SU-DHL-6 (cell line): ENCODE results near the gene AHRR.

ENCODE experiments used
- H2AFZ ChIP-seq: fragments of 200-600 bp; sonication (generic); 2 replicates; pipeline ENCODE4 v1.6.1; 2014; ENCODE audit warnings: low read depth, mild to moderate bottlenecking, moderate library complexity, mixed read lengths, antibody characterized with exemption, low read length; ENCODE audit not compliant: severe bottlenecking
- H3F3A ChIP-seq: fragments of 200-600 bp; shearing (Covaris generic); 2 replicates; pipeline ENCODE4 v1.6.0; 2016; ENCODE audit warnings: antibody characterized with exemption, mild to moderate bottlenecking; ENCODE audit not compliant: insufficient read depth
- H3K27ac ChIP-seq: fragments of 200-600 bp; sonication (generic); 2 replicates; pipeline ENCODE4 v1.5.1; 2016; ENCODE audit warnings: low read depth, mild to moderate bottlenecking, low read length, moderate library complexity, mixed read lengths
- H3K27me3 ChIP-seq: fragments of 200-600 bp; sonication (generic), shearing (Covaris generic); 2 replicates; pipeline ENCODE4 v1.6.0; 2014; ENCODE audit warnings: mild to moderate bottlenecking, low read length
- H3K36me3 ChIP-seq: fragments of 200-600 bp; sonication (generic); 2 replicates; pipeline ENCODE4 v1.6.1; 2014; ENCODE audit warnings: mild to moderate bottlenecking, low read length, mixed read lengths
- H3K4me2 ChIP-seq: fragments of 300-600, 200-600 bp; shearing (Covaris generic), sonication (generic); 2 replicates; pipeline ENCODE4 v1.6.0; 2014; ENCODE audit warnings: low read length, low read depth, mild to moderate bottlenecking; ENCODE audit not compliant: poor library complexity, severe bottlenecking
- H3K4me3 ChIP-seq: fragments of 200-600 bp; sonication (generic); 2 replicates; pipeline ENCODE4 v1.5.1; 2014; ENCODE audit warnings: antibody characterized with exemption, low read length, mild to moderate bottlenecking, mixed read lengths; ENCODE audit not compliant: insufficient read depth, poor library complexity, severe bottlenecking
- H3K79me2 ChIP-seq: fragments of 200-600 bp; sonication (generic); 2 replicates; pipeline ENCODE4 v1.6.1; 2014; ENCODE audit warnings: mild to moderate bottlenecking, low read length, moderate library complexity; ENCODE audit not compliant: insufficient read depth
- H3K9ac ChIP-seq: fragments of 200-600 bp; sonication (generic); 2 replicates; pipeline ENCODE4 v1.7.0; 2014; ENCODE audit warnings: mild to moderate bottlenecking, low read length
- H3K9me2 ChIP-seq: fragments of 200-600 bp; sonication (generic); replicated peaks from 2 replicates; pipeline ENCODE4 v1.6.1; 2014; ENCODE audit warnings: low read length; ENCODE audit not compliant: insufficient read depth
- H3K9me3 ChIP-seq: fragments of 200-600 bp; sonication (generic); 2 replicates; pipeline ENCODE4 v1.6.1; 2014; ENCODE audit warnings: low read length, mixed read lengths; ENCODE audit not compliant: insufficient read depth
- H4K20me1 ChIP-seq: fragments of 200-600 bp; sonication (generic); 2 replicates; pipeline ENCODE4 v1.6.1; 2014; ENCODE audit warnings: low read depth, mild to moderate bottlenecking, antibody characterized with exemption, low read length, moderate library complexity, mixed read lengths
- CTCF ChIP-seq: fragments of 200-600 bp; sonication (generic); IDR thresholded peaks from one replicate; pipeline ENCODE4 v1.5.1; 2017; ENCODE audit warnings: antibody characterized with exemption, mild to moderate bottlenecking, low read length, moderate library complexity; ENCODE audit not compliant: insufficient read depth, poor library complexity, severe bottlenecking
- EZH2phosphoT487 ChIP-seq: fragments of 200-600 bp; sonication (generic), shearing (Covaris generic); conservative IDR thresholded peaks from 2 replicates; pipeline ENCODE4 v1.6.1; 2018; ENCODE audit warnings: mild to moderate bottlenecking, antibody characterized with exemption, low read length, moderate library complexity, mixed read lengths

AHRR gene

GRCh38 chr5:306011-306805 lies 15.3 kb upstream of the AHRR start:
- no peaks in the 10 kb centered on the region for H3K36me3 ChIP-seq
- TF ChIP-seq EZH2phosphoT487 (no peak), CTCF (no peak)
- H4K20me1 ChIP-seq, result no peaks in the 10 kb centered on the region; the same call in 1 of the 2 replicates
- H3K9ac ChIP-seq, result no peak overlapping the region
- H2AFZ ChIP-seq, result no peak overlapping the region
- no peaks in the 10 kb centered on the region for H3F3A ChIP-seq
- no peaks in the 10 kb centered on the region for H3K27me3 ChIP-seq
- no peaks in the 10 kb centered on the region for H3K9me2 ChIP-seq
- H3K79me2 ChIP-seq, result peaks cover 13% of the 10 kb centered on the region
- H3K4me2 ChIP-seq, result no peak overlapping the region
- no peak overlapping the region for H3K4me3 ChIP-seq
- no peaks in the 10 kb centered on the region for H3K9me3 ChIP-seq
- H3K27ac ChIP-seq, result no peak overlapping the region

- Histone ChIP-seq H3K27me3 (no peaks in the 10 kb centered on the region), H3K9ac (no peak overlapping the region), H3K4me2 (no peak overlapping the region), H3K27ac (no peak overlapping the region), H3K9me3 (no peaks in the 10 kb centered on the region), H3F3A (no peaks in the 10 kb centered on the region), H2AFZ (no peak overlapping the region), H3K36me3 (no peaks in the 10 kb centered on the region), H3K4me3 (no peak overlapping the region), H3K9me2 (no peaks in the 10 kb centered on the region), H4K20me1 (no peaks in the 10 kb centered on the region; the same call in 1 of the 2 replicates), H3K79me2 (peaks cover 13% of the 10 kb centered on the region)
- TF ChIP-seq EZH2phosphoT487 (no peak), CTCF (no peak)
Measured at GRCh38 chr5:307306-307705, 14.2 kb upstream of the AHRR start.

- Histone ChIP-seq H3F3A (no peaks in the 10 kb centered on the region), H2AFZ (no peak overlapping the region), H3K36me3 (no peaks in the 10 kb centered on the region), H3K27ac (no peak overlapping the region), H4K20me1 (no peaks in the 10 kb centered on the region; the same call in 1 of the 2 replicates), H3K9me2 (no peaks in the 10 kb centered on the region), H3K9ac (no peak overlapping the region), H3K27me3 (no peaks in the 10 kb centered on the region), H3K4me2 (no peak overlapping the region), H3K9me3 (no peaks in the 10 kb centered on the region), H3K79me2 (peaks cover 11% of the 10 kb centered on the region), H3K4me3 (no peak overlapping the region)
- TF ChIP-seq CTCF (no peak), EZH2phosphoT487 (no peak)
Measured at GRCh38 chr5:307794-308579, 13.5 kb upstream of the AHRR start.
